GM11168 (cell line): ENCODE data around the gene ZNF672.
"Not testable (repeated sequence)": the region's sequence is repeated elsewhere in the genome, so short reads cannot be mapped to it uniquely, and the experiment has no call there.

Source experiments
- in situ Hi-C: fragments of 300-500 bp; cut with MboI; formaldehyde crosslinking; loops from one replicate; pipeline ENCODE4 v1.12.0; 2022; ENCODE audit warnings: low sequenced_read_pairs; ENCODE audit not compliant: unreplicated experiment

Gene ZNF672

GRCh38 chr1:248825909-248826760 is 11.9 kb upstream of the ZNF672 start, which contains the start of gene SH3BP5L:
Gene SH3BP5L (minus strand): TSS chr1:248825915. CDS start chr1:248824935, 980 bp downstream.
- in situ Hi-C loops: no loop called here

DNA sequence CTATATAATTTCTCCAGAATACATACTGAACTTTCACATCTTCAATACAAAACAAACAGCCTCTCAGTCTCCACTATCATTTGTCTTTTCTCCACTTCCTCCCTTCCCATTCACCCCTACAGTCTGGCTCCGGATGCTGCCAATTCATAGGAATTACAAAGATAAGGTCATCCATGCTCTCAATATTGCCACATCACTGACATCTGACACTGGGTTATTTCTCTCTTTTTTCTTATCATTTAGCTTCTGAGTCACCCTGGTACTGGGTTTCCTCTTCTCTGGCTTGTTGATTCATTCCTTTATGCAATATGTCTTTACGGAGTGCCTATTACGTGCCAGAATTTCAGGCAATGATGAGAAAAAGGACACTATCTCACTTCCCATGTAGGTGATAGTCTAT is 9.2 kb upstream of the ZNF672 start:
- in situ Hi-C loops: no loop called here

- in situ Hi-C loops: not testable (repeated sequence)
These were observed 7.4 kb upstream of the ZNF672 start for GRCh38 chr1:248830718-248831017.

DNA sequence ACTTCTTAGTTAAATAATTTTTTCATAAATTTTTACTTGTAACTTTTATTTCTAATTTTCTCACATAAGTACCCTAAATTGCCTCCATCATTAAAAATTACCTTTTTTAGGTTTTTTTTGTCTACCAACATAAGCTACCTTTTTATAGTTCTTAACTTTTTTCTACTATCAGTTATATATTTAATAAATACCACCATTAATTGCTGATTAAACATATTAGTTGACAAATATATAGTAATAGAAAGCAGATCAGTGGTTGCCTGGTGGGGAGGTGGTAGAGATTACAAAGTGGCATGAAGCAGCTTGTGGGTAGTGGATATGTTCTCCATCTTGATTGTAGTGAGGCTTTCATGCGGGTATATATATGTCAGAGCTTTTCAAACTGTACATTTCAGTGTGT is 6.2 kb upstream of the ZNF672 start:
- in situ Hi-C loops: no loop called here

DNA sequence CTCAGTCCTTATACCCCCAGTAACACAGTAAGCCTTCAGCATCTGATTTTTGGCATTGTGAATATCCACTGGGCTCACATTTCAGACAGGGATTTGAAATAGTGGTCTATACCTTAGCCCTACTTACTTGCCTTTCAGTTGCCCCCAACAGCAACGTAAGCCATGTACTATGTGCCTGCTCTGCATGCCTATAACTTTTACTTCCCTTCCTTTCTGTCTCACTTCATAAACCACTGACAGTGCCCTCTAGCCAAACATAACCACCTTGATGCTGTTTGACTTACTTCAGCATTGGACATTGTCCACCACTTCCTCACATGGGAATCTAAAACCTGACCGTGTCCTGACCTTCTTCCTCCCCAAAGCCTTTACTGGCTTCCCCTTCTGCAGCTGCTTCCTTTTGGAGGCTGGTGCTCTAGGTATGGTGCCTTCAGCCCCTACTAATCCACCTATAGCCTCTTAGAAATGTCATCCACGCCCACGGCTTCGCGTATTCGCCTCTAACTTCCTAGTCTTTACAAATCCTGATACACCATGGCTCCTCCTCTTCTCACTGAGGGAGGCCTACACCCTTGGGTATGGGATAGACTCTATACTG is 3.6 kb upstream of the ZNF672 start:
- in situ Hi-C loops: no loop called here

DNA sequence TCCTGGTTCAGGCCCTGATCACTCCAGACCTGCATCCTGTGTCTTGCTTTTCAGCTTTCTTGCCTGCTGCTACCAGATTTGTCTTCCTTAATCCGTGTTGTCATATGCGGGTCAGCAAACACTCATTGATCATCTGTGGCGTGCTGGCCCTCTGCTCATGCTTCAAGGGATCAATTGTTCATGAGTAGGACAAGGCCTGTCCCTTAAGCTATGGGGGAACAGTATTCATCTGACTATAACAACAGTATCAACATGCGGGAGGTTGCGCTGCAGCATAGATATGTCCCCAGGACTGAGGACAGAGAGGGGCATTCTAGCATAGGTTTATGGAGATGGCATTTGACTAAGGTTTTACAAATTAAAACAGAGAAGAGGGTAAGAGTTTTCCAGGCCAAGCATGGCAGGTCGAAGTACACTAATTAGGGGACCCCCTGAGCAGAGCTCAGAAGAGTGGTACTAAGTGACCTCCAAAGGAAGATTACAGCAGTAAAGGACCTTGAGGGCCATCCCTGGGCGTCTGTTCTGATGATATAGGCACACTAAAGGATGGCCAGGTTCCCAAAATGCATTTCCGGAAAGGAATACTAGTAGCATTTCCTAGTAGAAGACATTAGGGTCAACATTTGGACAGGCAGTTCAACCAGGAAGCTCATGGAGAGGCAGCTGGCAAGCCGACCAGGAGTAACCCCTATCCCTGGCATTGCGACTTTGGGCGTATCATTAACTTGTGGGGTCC is 811 bp upstream of the ZNF672 start:
- in situ Hi-C loops: no loop called here

DNA sequence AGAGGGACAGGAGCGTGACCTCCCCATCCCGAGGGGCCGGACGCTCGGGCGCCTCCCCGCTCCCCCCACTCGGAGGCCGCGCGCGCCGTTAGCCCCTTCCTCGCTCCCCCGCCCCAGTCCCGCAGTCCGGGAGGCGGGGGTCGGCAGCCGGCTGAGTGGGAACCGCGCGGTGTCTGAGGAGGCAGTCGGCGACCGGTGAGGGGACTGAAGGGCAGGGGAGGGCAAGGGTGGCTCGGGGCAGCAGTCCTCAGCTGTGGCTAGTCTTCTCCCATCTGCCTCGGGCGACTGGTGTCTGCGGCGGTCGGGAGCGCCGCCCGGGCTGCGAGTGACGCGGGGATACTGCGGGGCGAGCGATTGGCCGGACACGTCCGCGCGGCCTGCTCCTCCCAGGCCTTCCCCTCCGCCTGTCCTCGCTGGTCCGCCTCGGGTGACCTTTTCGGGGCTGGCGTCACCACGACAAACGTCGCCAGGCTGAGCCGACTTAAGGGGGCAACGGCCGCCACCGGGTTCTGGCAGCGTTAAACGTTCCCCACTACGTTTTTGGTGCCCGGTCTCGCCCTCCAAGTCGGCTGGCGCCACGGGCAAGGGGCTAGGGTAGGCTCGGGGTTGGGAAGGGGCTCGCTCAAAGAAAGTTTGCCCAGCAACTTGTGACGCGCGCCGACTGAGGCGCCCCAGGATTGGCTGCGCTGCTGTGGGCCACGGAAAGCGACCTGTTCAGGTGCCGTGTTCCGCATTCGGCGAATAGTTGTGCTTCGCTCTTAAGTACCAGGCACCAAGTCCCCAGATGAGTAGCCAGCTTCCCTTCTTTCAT is 538 bp downstream of the ZNF672 start:
- in situ Hi-C loops: no loop called here

- in situ Hi-C loops: no loop called here
These were observed 1.1 kb downstream of the ZNF672 start for GRCh38 chr1:248839168-248839555.

- in situ Hi-C loops: no loop called here
These were observed 2.9 kb downstream of the ZNF672 start for GRCh38 chr1:248840946-248841345.

- in situ Hi-C loops: no loop called here
These were observed 3.8 kb downstream of the ZNF672 start for GRCh38 chr1:248841702-248842395.

DNA sequence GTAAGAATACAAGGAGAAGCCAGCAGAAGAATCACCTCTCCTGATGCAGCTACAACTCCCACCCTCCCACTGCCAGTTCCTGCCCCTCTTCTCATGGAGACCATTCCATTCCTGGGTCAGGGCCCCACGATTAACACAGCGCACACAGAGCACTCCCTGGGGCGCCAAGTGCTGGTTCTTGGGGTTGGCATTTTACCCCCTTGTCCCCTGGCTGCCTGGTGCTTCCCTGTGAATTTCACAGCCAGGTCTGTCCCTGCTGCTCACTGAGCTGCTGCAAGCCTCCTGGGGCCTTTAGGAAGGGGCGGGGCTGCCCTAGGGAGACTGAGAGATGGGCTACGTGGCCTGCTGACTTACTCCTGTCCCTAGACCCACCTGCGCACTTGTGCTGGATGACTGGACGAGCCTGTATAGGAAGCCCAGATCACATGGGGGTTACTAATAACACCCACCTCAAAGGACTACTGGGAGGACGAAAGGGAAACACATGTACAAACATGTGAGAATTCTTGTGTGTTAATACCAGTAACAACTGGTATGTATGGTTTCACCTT is 4.8 kb downstream of the ZNF672 start:
- in situ Hi-C loops: no loop called here

GRCh38 chr1:248843687-248844086 is 5.7 kb downstream of the ZNF672 start:
- in situ Hi-C loops: no loop called here

- in situ Hi-C loops: no loop called here
These were observed 6.5 kb downstream of the ZNF672 start for GRCh38 chr1:248844526-248844925.

DNA sequence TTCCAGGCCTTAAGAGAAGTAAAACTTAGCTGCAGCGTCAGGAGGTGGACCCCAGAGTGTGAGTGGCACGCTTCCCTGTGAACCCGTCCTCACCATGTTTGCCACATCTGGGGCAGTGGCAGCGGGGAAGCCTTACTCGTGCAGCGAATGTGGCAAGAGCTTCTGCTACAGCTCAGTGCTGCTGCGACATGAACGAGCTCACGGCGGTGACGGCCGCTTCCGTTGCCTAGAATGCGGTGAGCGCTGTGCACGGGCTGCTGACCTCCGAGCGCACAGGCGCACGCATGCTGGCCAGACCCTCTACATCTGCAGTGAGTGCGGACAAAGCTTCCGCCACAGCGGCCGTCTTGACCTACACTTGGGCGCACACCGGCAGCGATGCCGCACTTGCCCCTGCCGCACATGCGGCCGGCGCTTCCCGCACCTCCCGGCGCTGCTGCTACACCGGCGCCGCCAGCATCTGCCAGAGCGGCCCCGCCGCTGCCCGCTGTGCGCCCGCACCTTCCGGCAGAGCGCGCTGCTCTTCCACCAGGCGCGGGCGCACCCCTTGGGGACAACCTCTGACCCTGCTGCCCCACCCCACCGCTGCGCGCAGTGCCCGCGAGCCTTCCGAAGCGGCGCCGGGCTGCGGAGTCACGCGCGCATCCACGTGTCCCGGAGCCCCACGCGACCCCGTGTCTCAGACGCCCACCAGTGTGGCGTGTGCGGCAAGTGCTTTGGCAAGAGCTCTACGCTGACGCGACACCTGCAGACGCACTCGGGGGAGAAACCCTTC is 9.3 kb downstream of the ZNF672 start:
- in situ Hi-C loops: no loop called here

GRCh38 chr1:248847956-248848561 is 10.0 kb downstream of the ZNF672 start:
- in situ Hi-C loops: no loop called here

- in situ Hi-C loops: no loop called here
These were observed 10.6 kb downstream of the ZNF672 start for GRCh38 chr1:248848602-248849001.

GRCh38 chr1:248849152-248849551 is 11.1 kb downstream of the ZNF672 start:
- in situ Hi-C loops: no loop called here

- in situ Hi-C loops: no loop called here
These were observed 11.6 kb downstream of the ZNF672 start for GRCh38 chr1:248849637-248850036.
